Neural cell (in vitro differentiated cells): ENCODE measurements around the gene ZNF616. TPM values are rescaled to one million over a fixed set of nuclear protein-coding genes. Genes with fewer than 3 reads are reported as not detected.

Source experiments
- H2AFZ ChIP-seq: fragments of 200-600, 300-800 bp; sonication (generic), shearing (Covaris generic); 2 replicates; pipeline ENCODE4 v1.6.0; 2014; ENCODE audit warnings: low read depth, mild to moderate bottlenecking, antibody characterized with exemption, low read length, moderate library complexity
- H3F3A ChIP-seq: fragments of 200-600 bp; shearing (Covaris generic); 2 replicates; pipeline ENCODE4 v1.6.1; 2016; ENCODE audit warnings: mild to moderate bottlenecking, moderate library complexity, mixed read lengths, antibody characterized with exemption, low read length; ENCODE audit not compliant: insufficient read depth, poor library complexity, severe bottlenecking
- H3K27ac ChIP-seq: fragments of 200-600, 300-800 bp; sonication (generic), shearing (Covaris generic); 2 replicates; pipeline ENCODE4 v1.5.1; 2014; ENCODE audit warnings: mild to moderate bottlenecking, low read length, moderate library complexity
- H3K27me3 ChIP-seq: fragments of 300-800, 200-600 bp; sonication (generic), shearing (Covaris generic); 2 replicates; pipeline ENCODE4 v1.6.0; 2014; ENCODE audit warnings: mild to moderate bottlenecking, low read depth, low read length, moderate library complexity; ENCODE audit not compliant: insufficient read depth
- H3K36me3 ChIP-seq: fragments of 300-800, 200-600 bp; sonication (generic), shearing (Covaris generic); 2 replicates; pipeline ENCODE4 v1.5.1; 2014; ENCODE audit warnings: mild to moderate bottlenecking, antibody characterized with exemption, low read length, moderate library complexity; ENCODE audit not compliant: insufficient read depth
- H3K4me2 ChIP-seq: fragments of 300-800, 200-600 bp; sonication (generic), shearing (Covaris generic); 2 replicates; pipeline ENCODE4 v1.6.0; 2014; ENCODE audit warnings: mild to moderate bottlenecking, low read length
- H3K4me3 ChIP-seq: fragments of 300-800, 200-600 bp; sonication (generic), shearing (Covaris generic); 2 replicates; pipeline ENCODE4 v1.5.1; 2014; ENCODE audit warnings: mild to moderate bottlenecking, low read length, moderate library complexity
- H3K79me2 ChIP-seq: fragments of 200-600 bp; shearing (Covaris generic); replicated peaks from 2 replicates; pipeline ENCODE4 v1.6.0; 2014; ENCODE audit warnings: mild to moderate bottlenecking, low read length, moderate library complexity; ENCODE audit not compliant: insufficient read depth
- H3K9ac ChIP-seq: fragments of 300-800, 200-600 bp; sonication (generic), shearing (Covaris generic); 2 replicates; pipeline ENCODE4 v1.6.1; 2016; ENCODE audit warnings: mild to moderate bottlenecking, low read length, mixed read lengths
- H3K9me2 ChIP-seq: fragments of 200-600 bp; shearing (Covaris generic); 2 replicates; pipeline ENCODE4 v1.6.1; 2016; ENCODE audit warnings: mild to moderate bottlenecking, low read length, mixed read lengths; ENCODE audit not compliant: insufficient read depth
- H3K9me3 ChIP-seq: fragments of 200-600, 300-800 bp; sonication (generic), shearing (Covaris generic); 2 replicates; pipeline ENCODE4 v1.6.1; 2016; ENCODE audit warnings: mild to moderate bottlenecking, mixed run types, low read length, moderate library complexity, mixed read lengths
- H4K20me1 ChIP-seq: fragments of 200-600 bp; shearing (Covaris generic); 2 replicates; pipeline ENCODE4 v1.6.1; 2016; ENCODE audit warnings: mild to moderate bottlenecking, mixed run types; ENCODE audit not compliant: insufficient read depth
- EP300 ChIP-seq: fragments of 450-650 bp; conservative IDR thresholded peaks from 2 replicates; pipeline ENCODE4 v1.6.1; 2014; ENCODE audit warnings: antibody characterized with exemption, mild to moderate bottlenecking, moderate library complexity; ENCODE audit not compliant: poor library complexity, severe bottlenecking
- EZH2 ChIP-seq: fragments of 200-600, 300-800 bp; shearing (Covaris generic), sonication (generic); IDR thresholded peaks from 2 replicates; pipeline ENCODE4 v1.6.1; 2014; ENCODE audit warnings: antibody characterized with exemption, low read length, borderline replicate concordance, mild to moderate bottlenecking; ENCODE audit not compliant: insufficient read depth, poor library complexity, severe bottlenecking
- MXI1 ChIP-seq: fragments of 450-650 bp; conservative IDR thresholded peaks from 2 replicates; pipeline ENCODE4 v1.6.1; 2014; ENCODE audit warnings: antibody characterized with exemption, mild to moderate bottlenecking; ENCODE audit not compliant: poor library complexity, severe bottlenecking
- POLR2AphosphoS5 ChIP-seq: IDR thresholded peaks from 2 replicates; pipeline ENCODE4 v1.6.1; 2012
- RAD21 ChIP-seq: fragments of 450-650 bp; conservative IDR thresholded peaks from 2 replicates; pipeline ENCODE4 v1.6.1; 2014; ENCODE audit warnings: antibody characterized with exemption, mild to moderate bottlenecking, moderate library complexity
- SMC3 ChIP-seq: fragments of 450-650 bp; conservative IDR thresholded peaks from 2 replicates; pipeline ENCODE4 v1.6.1; 2014; ENCODE audit warnings: antibody characterized with exemption, mild to moderate bottlenecking, moderate library complexity; ENCODE audit not compliant: poor library complexity
- TAF1 ChIP-seq: IDR thresholded peaks from 2 replicates; pipeline ENCODE4 v1.6.1; 2012; ENCODE audit warnings: low read depth
- polyA plus RNA-seq: library from polyadenylated mRNA; depleted of rRNA; stranded (reverse); fragments of >200 nt; gene quantifications from 2 replicates; pipeline ENCODE4 v1.2.3, GENCODE V29; 2014
- TF ChIP-seq, protein P1 (sequence below): fragments of 450-650 bp; IDR thresholded peaks from 2 replicates; pipeline ENCODE4 v1.5.1; 2014; ENCODE audit warnings: antibody characterized with exemption, mild to moderate bottlenecking, moderate library complexity; ENCODE audit not compliant: poor library complexity, severe bottlenecking
- TF ChIP-seq, protein P2 (sequence below): IDR thresholded peaks from 2 replicates; pipeline ENCODE4 v1.6.1; 2012; ENCODE audit warnings: borderline replicate concordance

Gene ZNF616
- polyA plus RNA-seq, 1 donor from 2014 or later = 10.9 TPM

DNA sequence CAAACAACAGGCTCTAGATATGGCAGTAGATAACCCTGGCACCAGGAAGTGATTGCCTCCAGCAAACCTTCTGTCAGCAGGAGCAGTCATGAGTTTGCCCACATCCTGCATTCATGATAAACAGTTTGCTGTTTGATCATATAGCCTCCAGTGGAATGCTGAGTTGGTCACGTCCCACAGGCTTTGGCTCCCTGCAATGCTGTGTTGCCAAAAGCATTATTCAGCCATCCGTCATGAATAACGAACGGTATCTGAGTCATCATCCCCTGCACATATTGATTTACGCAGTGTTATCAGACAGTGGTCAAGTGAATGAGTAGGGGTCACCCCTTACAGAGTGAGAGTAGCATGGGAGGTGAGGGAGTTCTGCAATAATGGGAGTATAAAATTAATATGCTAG is 69.2 kb downstream of the ZNF616 start:
- Histone ChIP-seq H2AFZ (no peak overlapping the region), H3K27me3 (no peaks in the 10 kb centered on the region), H3K9me2 (no peaks in the 10 kb centered on the region), H3K79me2 (no peaks in the 10 kb centered on the region), H3K27ac (no peak overlapping the region), H3K9ac (no peak overlapping the region), H3K4me3 (no peak overlapping the region), H4K20me1 (no peaks in the 10 kb centered on the region), H3K9me3 (peaks cover 16% of the 10 kb centered on the region), H3K36me3 (peaks cover 53% of the 10 kb centered on the region), H3K4me2 (no peak overlapping the region), H3F3A (no peaks in the 10 kb centered on the region)
- TF ChIP-seq POLR2AphosphoS5 (no peak), EP300 (no peak), SMC3 (no peak), RAD21 (no peak), MXI1 (no peak), EZH2 (no peak)
- TF ChIP-seq, protein P1, sequence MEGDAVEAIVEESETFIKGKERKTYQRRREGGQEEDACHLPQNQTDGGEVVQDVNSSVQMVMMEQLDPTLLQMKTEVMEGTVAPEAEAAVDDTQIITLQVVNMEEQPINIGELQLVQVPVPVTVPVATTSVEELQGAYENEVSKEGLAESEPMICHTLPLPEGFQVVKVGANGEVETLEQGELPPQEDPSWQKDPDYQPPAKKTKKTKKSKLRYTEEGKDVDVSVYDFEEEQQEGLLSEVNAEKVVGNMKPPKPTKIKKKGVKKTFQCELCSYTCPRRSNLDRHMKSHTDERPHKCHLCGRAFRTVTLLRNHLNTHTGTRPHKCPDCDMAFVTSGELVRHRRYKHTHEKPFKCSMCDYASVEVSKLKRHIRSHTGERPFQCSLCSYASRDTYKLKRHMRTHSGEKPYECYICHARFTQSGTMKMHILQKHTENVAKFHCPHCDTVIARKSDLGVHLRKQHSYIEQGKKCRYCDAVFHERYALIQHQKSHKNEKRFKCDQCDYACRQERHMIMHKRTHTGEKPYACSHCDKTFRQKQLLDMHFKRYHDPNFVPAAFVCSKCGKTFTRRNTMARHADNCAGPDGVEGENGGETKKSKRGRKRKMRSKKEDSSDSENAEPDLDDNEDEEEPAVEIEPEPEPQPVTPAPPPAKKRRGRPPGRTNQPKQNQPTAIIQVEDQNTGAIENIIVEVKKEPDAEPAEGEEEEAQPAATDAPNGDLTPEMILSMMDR = no peak
- TF ChIP-seq, protein P2, sequence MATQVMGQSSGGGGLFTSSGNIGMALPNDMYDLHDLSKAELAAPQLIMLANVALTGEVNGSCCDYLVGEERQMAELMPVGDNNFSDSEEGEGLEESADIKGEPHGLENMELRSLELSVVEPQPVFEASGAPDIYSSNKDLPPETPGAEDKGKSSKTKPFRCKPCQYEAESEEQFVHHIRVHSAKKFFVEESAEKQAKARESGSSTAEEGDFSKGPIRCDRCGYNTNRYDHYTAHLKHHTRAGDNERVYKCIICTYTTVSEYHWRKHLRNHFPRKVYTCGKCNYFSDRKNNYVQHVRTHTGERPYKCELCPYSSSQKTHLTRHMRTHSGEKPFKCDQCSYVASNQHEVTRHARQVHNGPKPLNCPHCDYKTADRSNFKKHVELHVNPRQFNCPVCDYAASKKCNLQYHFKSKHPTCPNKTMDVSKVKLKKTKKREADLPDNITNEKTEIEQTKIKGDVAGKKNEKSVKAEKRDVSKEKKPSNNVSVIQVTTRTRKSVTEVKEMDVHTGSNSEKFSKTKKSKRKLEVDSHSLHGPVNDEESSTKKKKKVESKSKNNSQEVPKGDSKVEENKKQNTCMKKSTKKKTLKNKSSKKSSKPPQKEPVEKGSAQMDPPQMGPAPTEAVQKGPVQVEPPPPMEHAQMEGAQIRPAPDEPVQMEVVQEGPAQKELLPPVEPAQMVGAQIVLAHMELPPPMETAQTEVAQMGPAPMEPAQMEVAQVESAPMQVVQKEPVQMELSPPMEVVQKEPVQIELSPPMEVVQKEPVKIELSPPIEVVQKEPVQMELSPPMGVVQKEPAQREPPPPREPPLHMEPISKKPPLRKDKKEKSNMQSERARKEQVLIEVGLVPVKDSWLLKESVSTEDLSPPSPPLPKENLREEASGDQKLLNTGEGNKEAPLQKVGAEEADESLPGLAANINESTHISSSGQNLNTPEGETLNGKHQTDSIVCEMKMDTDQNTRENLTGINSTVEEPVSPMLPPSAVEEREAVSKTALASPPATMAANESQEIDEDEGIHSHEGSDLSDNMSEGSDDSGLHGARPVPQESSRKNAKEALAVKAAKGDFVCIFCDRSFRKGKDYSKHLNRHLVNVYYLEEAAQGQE = no peak

DNA sequence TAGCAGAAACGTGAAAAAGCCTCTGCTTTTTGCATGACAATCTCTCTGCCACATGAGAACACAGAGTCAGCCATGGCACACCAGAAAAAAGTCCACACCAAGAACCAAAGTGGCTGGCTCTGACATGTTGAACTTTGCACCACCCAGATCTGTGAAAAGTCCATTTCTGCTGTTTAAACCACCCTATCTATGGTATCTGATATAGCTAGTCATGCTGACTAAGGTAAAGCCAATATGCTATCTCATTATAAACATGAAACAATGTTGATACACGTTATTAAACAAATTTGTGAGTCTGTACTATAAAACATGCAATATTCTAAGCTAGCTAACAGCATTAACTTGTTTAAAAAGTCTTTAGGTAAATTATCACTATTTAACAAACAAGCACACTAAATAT is 70.1 kb downstream of the ZNF616 start:
- H3K27ac ChIP-seq = no peak overlapping the region
- no peaks in the 10 kb centered on the region for H3F3A ChIP-seq
- H3K27me3 ChIP-seq = no peaks in the 10 kb centered on the region
- peaks cover 25% of the 10 kb centered on the region for H3K9me3 ChIP-seq
- H4K20me1 ChIP-seq = no peaks in the 10 kb centered on the region
- no peaks in the 10 kb centered on the region for H3K9me2 ChIP-seq
- H3K4me3 ChIP-seq = no peak overlapping the region
- H3K4me2 ChIP-seq = no peak overlapping the region
- peaks cover 56% of the 10 kb centered on the region for H3K36me3 ChIP-seq
- no peak overlapping the region for H2AFZ ChIP-seq
- H3K79me2 ChIP-seq = no peaks in the 10 kb centered on the region
- no peak overlapping the region for H3K9ac ChIP-seq
- TF ChIP-seq EZH2 (no peak), POLR2AphosphoS5 (no peak), TAF1 (no peak), RAD21 (no peak), MXI1 (no peak), SMC3 (no peak)
- TF ChIP-seq, protein P1 = no peak
